Placental pericyte (primary cell): ENCODE data around the gene NUBPL. TPM values are rescaled to one million over a fixed set of nuclear protein-coding genes. Genes with fewer than 3 reads are reported as not detected.

Source experiments
- small RNA-seq: library from RNA; depleted of rRNA; stranded (forward); fragments of <200 nt; gene quantifications from one replicate; pipeline ENCODE3, GENCODE V24; 2012; ENCODE audit warnings: low replicate concordance
- total RNA-seq: library from RNA; depleted of rRNA; stranded (reverse); fragments of >200 nt; gene quantifications from 2 replicates; pipeline ENCODE4 v1.2.3, GENCODE V29; 2012

The NUBPL gene
- total RNA-seq = 9.0 and 12.5 TPM in 2 replicates

GRCh38 chr14:31561155-31561846, at the start of gene NUBPL:
Gene NUBPL (plus strand): TSS chr14:31561404. CDS start chr14:31561440, 36 bp downstream.

Small RNA genes within 50 kb of the gene (small RNA-seq; reads per million reads assigned to genes)
- gene RNU6-455P (not detected), gene RNU6-602P (not detected)

Other genes with a start within 250 kb of the NUBPL start
- gene HEATR5A, start 140.9 kb upstream of the NUBPL start, total RNA-seq = 49.7 TPM in 2 replicates
- 29.8 and 55.1 TPM in 2 replicates for gene DTD2, start 103.9 kb upstream of the NUBPL start, total RNA-seq
- not detected in 2 replicates for gene GPR33, start 73.4 kb upstream of the NUBPL start, total RNA-seq